Endothelial cell of umbilical vein (primary cell): ENCODE results near the gene TMEM213.

Source experiments
- EZH2 ChIP-seq: IDR thresholded peaks from 2 replicates; pipeline ENCODE4 v1.6.1; 2012; ENCODE audit warnings: borderline replicate concordance, low read depth, mild to moderate bottlenecking, moderate library complexity, low read length, inconsistent platforms; ENCODE audit not compliant: severe bottlenecking
- GATA2 ChIP-seq: IDR thresholded peaks from 2 replicates; pipeline ENCODE4 v1.7.0; 2011; ENCODE audit warnings: low read depth, mild to moderate bottlenecking, moderate library complexity, mixed read lengths, low read length; ENCODE audit not compliant: insufficient read length, insufficient read depth
- JUN ChIP-seq: IDR thresholded peaks from 2 replicates; pipeline ENCODE4 v1.6.1; 2011; ENCODE audit warnings: borderline replicate concordance, low read depth; ENCODE audit not compliant: insufficient read length, insufficient read depth
- MYC ChIP-seq: IDR thresholded peaks from one replicate; pipeline ENCODE4 v1.6.1; 2011; ENCODE audit warnings: mild to moderate bottlenecking, low read depth, low read length
- POLR2A ChIP-seq: IDR thresholded peaks from 2 replicates; pipeline ENCODE4 v1.6.1; 2012; ENCODE audit warnings: low read depth, mild to moderate bottlenecking, control low read depth, low read length
- POLR2AphosphoS5 ChIP-seq: IDR thresholded peaks from 2 replicates; pipeline ENCODE4 v1.6.1; 2012; ENCODE audit warnings: low read depth, mild to moderate bottlenecking, control low read depth, low read length, moderate library complexity; ENCODE audit not compliant: insufficient read depth
- TF ChIP-seq, protein P1 (sequence below), 2 donors: IDR thresholded peaks; 1 replicate in 1 of 2; 2 replicates in 1 of 2; pipeline ENCODE4 v1.5.1; 2011; ENCODE audit warnings: low read length in 2 of 2, mild to moderate bottlenecking in 2 of 2, moderate library complexity in 2 of 2, control low read depth in 1 of 2, inconsistent platforms in 1 of 2, low read depth in 1 of 2; ENCODE audit not compliant: insufficient read depth in 1 of 2; ENCODE audit errors: extremely low read depth in 1 of 2
- TF ChIP-seq, protein P2 (sequence below): IDR thresholded peaks from 2 replicates; pipeline ENCODE4 v1.6.1; 2011; ENCODE audit not compliant: insufficient read depth, insufficient read length

GRCh38 chr7:138819625-138820024 lies 21.8 kb downstream of the TMEM213 start:
- TF ChIP-seq, protein P1, sequence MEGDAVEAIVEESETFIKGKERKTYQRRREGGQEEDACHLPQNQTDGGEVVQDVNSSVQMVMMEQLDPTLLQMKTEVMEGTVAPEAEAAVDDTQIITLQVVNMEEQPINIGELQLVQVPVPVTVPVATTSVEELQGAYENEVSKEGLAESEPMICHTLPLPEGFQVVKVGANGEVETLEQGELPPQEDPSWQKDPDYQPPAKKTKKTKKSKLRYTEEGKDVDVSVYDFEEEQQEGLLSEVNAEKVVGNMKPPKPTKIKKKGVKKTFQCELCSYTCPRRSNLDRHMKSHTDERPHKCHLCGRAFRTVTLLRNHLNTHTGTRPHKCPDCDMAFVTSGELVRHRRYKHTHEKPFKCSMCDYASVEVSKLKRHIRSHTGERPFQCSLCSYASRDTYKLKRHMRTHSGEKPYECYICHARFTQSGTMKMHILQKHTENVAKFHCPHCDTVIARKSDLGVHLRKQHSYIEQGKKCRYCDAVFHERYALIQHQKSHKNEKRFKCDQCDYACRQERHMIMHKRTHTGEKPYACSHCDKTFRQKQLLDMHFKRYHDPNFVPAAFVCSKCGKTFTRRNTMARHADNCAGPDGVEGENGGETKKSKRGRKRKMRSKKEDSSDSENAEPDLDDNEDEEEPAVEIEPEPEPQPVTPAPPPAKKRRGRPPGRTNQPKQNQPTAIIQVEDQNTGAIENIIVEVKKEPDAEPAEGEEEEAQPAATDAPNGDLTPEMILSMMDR (IDR thresholded peaks at IDR 0.05; ENCODE audit: extremely low read depth in 1 of 2, insufficient read depth in 1 of 2, low read depth in 1 of 2, low read length in 2 of 2), result no peak
- no peak for TF ChIP-seq EZH2
- TF ChIP-seq POLR2A, result no peak
- TF ChIP-seq, protein P2, sequence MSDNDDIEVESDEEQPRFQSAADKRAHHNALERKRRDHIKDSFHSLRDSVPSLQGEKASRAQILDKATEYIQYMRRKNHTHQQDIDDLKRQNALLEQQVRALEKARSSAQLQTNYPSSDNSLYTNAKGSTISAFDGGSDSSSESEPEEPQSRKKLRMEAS, result no peak
- no peak for TF ChIP-seq POLR2AphosphoS5
- no peak for TF ChIP-seq JUN
- no peak for TF ChIP-seq MYC
- TF ChIP-seq GATA2, result no peak
